ENCODE data around the gene TNFRSF25.

The TNFRSF25 gene

DNA sequence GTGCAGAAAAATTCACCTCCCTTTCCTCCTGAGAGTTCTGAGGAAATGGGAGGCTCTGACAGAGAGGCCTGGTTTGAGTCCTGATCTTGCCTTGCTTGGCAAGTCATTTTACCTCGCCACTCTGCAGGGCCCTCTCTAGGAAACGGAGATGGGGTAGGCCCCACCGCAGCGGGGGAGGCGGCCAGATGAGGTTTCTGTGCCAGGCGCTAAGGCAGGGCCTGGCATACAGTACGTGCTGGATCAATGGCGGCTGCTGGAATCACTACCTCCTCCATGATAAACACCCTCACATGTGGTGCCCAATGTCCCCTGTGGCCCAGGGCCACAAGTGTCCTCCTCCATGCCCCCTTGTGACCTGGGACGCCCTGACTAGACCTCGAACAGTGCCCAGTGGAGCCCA is 26.0 kb upstream of the TNFRSF25 start:
- peaks cover 9% of the 10 kb centered on the region for H3K4me1 ChIP-seq (ENCODE audit: insufficient read depth, low read length, severe bottlenecking)
- H3K36me3 ChIP-seq (ENCODE audit: insufficient read depth, low read length), result no peaks in the 10 kb centered on the region
- H3K9me3 ChIP-seq (ENCODE audit: low read length), result no peaks in the 10 kb centered on the region
- no peak overlapping the region for H3K4me2 ChIP-seq (ENCODE audit: low read length)
- no peak for TF ChIP-seq EZH2 (IDR thresholded peaks at IDR 0.05; ENCODE audit: borderline replicate concordance, low read length)
- no peak overlapping the region for H3K9ac ChIP-seq (ENCODE audit: low read length)
- no peaks in the 10 kb centered on the region for H3F3A ChIP-seq (ENCODE audit: insufficient read depth, low read length)
- no peak overlapping the region for H3K27ac ChIP-seq (ENCODE audit: low read depth, low read length, poor library complexity, severe bottlenecking)
- H4K20me1 ChIP-seq (ENCODE audit: insufficient read depth, low read length), result no peaks in the 10 kb centered on the region
- no peaks in the 10 kb centered on the region for H3K79me2 ChIP-seq (ENCODE audit: insufficient read depth, low read length)
- H2AFZ ChIP-seq (ENCODE audit: low read length), result no peak overlapping the region
- no peaks in the 10 kb centered on the region for H3K9me2 ChIP-seq (ENCODE audit: low read depth, low read length)
- peaks cover 19% of the 10 kb centered on the region for H3K27me3 ChIP-seq (ENCODE audit: insufficient read depth, low read length)
- H3K4me3 ChIP-seq (ENCODE audit: low read depth, low read length, poor library complexity, severe bottlenecking), result no peak overlapping the region

- H3K4me1 ChIP-seq (ENCODE audit: insufficient read depth, low read length, severe bottlenecking), result peaks cover 9% of the 10 kb centered on the region
Measured at GRCh38 chr1:6491480-6491962, 25.5 kb upstream of the TNFRSF25 start, which contains the start of gene PLEKHG5. Gene PLEKHG5, minus strand, starts transcription at chr1:6491667. Its CDS starts 14,096 bp downstream, at chr1:6477571.

DNA sequence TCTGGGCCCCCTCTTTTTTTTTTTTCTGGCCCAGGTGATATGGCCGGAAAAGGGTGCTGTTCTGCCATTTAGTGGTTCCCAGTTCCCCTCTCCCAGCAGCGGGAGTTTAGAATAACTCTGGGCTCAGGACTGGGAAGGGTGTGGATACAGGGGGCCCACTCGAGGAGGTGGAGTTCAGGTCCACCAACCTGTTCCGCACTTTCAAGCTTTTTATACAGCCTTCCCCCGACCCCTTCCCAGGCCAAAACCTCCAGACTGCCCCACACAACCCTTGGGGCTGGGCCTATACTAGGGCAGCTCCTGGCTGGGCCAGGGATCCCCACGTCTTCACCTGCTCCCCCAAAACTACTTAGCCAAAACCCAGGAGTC is 25.1 kb upstream of the TNFRSF25 start:
- Histone ChIP-seq H3K9ac (ENCODE audit: low read length) (peak overlapping the region; percentile 77), H3K4me2 (ENCODE audit: low read length) (peak overlapping the region; percentile 94), H3K27ac (ENCODE audit: low read depth, low read length, poor library complexity, severe bottlenecking) (no peak overlapping the region), H3K4me1 (ENCODE audit: insufficient read depth, low read length, severe bottlenecking) (peaks cover 9% of the 10 kb centered on the region), H3K9me3 (ENCODE audit: low read length) (no peaks in the 10 kb centered on the region), H3K79me2 (ENCODE audit: insufficient read depth, low read length) (no peaks in the 10 kb centered on the region), H3K27me3 (ENCODE audit: insufficient read depth, low read length) (peaks cover 11% of the 10 kb centered on the region; the same call in 1 of the 2 replicates), H3K36me3 (ENCODE audit: insufficient read depth, low read length) (no peaks in the 10 kb centered on the region), H3K4me3 (ENCODE audit: low read depth, low read length, poor library complexity, severe bottlenecking) (peak overlapping the region; percentile 72), H2AFZ (ENCODE audit: low read length) (no peak overlapping the region), H3K9me2 (ENCODE audit: low read depth, low read length) (no peaks in the 10 kb centered on the region), H3F3A (ENCODE audit: insufficient read depth, low read length) (no peaks in the 10 kb centered on the region), H4K20me1 (ENCODE audit: insufficient read depth, low read length) (no peaks in the 10 kb centered on the region)
- TF ChIP-seq CTCF (IDR thresholded peaks at IDR 0.05; ENCODE audit: low read length), result no peak
- TF ChIP-seq EZH2 (IDR thresholded peaks at IDR 0.05; ENCODE audit: borderline replicate concordance, low read length), result no peak

More at GRCh38 chr1:6491480-6491962, 25.5 kb upstream of the TNFRSF25 start, which contains the start of gene PLEKHG5:
- TF ChIP-seq EZH2 (IDR thresholded peaks at IDR 0.05; ENCODE audit: borderline replicate concordance, low read length), result no peak
- TF ChIP-seq CTCF (IDR thresholded peaks at IDR 0.05; ENCODE audit: low read length), result no peak
- no peaks in the 10 kb centered on the region for H3K9me2 ChIP-seq (ENCODE audit: low read depth, low read length)
- H3K4me2 ChIP-seq (ENCODE audit: low read length), result peak within 1 kb of the TSS; percentile 94
- H3K9ac ChIP-seq (ENCODE audit: low read length), result peak within 1 kb of the TSS; percentile 77
- H3K9me3 ChIP-seq (ENCODE audit: low read length), result no peaks in the 10 kb centered on the region
- 0 out of 2 replicates have a peak within 1 kb of the TSS, but pooled peaks have one; percentile 19 for H2AFZ ChIP-seq (ENCODE audit: low read length)
- H3K4me3 ChIP-seq (ENCODE audit: low read depth, low read length, poor library complexity, severe bottlenecking), result peak within 1 kb of the TSS; percentile 72
- no peaks in the 10 kb centered on the region for H3F3A ChIP-seq (ENCODE audit: insufficient read depth, low read length)
- H3K27me3 ChIP-seq (ENCODE audit: insufficient read depth, low read length), result peaks cover 14% of the 10 kb centered on the region
- no peaks in the 10 kb centered on the region for H3K36me3 ChIP-seq (ENCODE audit: insufficient read depth, low read length)
- H3K79me2 ChIP-seq (ENCODE audit: insufficient read depth, low read length), result no peaks in the 10 kb centered on the region
- H3K27ac ChIP-seq (ENCODE audit: low read depth, low read length, poor library complexity, severe bottlenecking), result no peak within 1 kb of the TSS
- no peaks in the 10 kb centered on the region for H4K20me1 ChIP-seq (ENCODE audit: insufficient read depth, low read length)

Data from OCI-LY1 (cell line).